ENCODE data around the gene HIBCH.

DNA sequence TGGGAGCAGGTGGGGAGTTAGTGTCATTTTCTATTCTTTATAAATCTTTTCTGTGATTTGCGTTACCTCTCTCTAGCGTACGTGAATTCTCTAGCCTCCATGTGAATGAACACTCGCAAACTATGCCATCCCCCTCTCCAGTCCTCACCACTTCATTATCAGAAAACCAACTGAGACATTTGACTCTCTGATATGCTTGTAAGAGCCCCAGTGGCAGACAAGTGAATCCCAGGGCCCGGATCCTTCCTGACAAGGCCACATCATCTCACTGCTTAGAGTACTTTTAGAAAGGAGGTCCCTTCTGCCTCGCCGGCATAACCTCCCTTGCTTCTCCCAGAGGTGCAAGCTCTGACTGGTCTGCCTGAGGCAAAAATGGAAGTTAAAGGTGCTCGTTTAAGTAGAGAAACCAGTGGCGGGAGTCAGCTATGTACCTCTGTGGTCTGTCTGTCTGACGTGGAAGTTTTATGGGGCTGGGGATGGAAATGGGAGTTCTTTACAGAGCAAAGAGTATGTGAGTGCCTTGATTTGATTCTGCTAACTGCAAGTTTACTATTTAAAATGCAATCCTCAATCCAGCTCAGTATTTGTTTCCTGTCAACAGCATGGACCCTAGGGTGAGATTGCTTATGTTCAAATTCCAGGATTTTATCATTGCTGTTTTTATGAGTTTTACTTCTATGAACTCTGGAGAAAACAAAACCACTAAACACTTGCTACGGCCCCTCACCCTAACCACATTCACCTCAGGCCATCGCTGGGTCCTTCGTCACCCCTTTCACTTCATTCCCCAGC lies 142.2 kb downstream of the HIBCH start:
- no peak for TF ChIP-seq CTCF (IDR thresholded peaks at IDR 0.05)
- no peak for TF ChIP-seq POLR2A (IDR thresholded peaks at IDR 0.05)
- no peak for TF ChIP-seq EP300 (IDR thresholded peaks at IDR 0.05)

All from tibial nerve (tissue), 4 donors.